PC-3 (cell line): Measurements from ENCODE around the gene NUP43. TPM values are rescaled to one million over a fixed set of nuclear protein-coding genes. Genes with fewer than 3 reads are reported as not detected.
"Not testable (repeated sequence)": the region's sequence is repeated elsewhere in the genome, so short reads cannot be mapped to it uniquely, and the experiment has no call there.

Source experiments
- ATAC-seq: fragments of 200-7000 bp; cut with Tn5 transposase; 2 replicates; pipeline ENCODE4 v1.9.1; 2020; ENCODE audit warnings: mild to moderate bottlenecking, moderate library complexity
- BruUV-seq: library from RNA; stranded (reverse); fragments of 400-500 nt; replicated peaks from 2 replicates; lab custom pipeline; 2021; lab: Mats Ljungman, UMichigan
- CTCF ChIA-PET: fragments of 300-600 bp; sonication (Branson Sonifier 250); formaldehyde crosslinking; loops from one replicate; lab custom pipeline; 2022; ENCODE audit warnings: antibody characterized with exemption; lab: Charles Lee
- POLR2A ChIA-PET: fragments of 300-600 bp; sonication (Branson Sonifier 250); formaldehyde crosslinking; loops from one replicate; lab custom pipeline; 2022; ENCODE audit warnings: antibody characterized with exemption; ENCODE audit not compliant: unreplicated experiment; lab: Charles Lee
- DNase-seq: peaks from one replicate; pipeline ENCODE4 v3.0.0-alpha.2; 2015
- H2AFZ ChIP-seq: fragments of 300-600 bp; sonication (generic); 2 replicates; pipeline ENCODE4 v1.6.0; 2016; ENCODE audit warnings: antibody characterized with exemption, low read length
- H3F3A ChIP-seq: fragments of 300-600 bp; sonication (generic); one replicate; pipeline ENCODE4 v1.6.0; 2017; ENCODE audit warnings: antibody characterized with exemption, low read length, control low read depth, mild to moderate bottlenecking; ENCODE audit not compliant: unreplicated experiment
- H3K27ac ChIP-seq: fragments of 300-600 bp; sonication (generic); 2 replicates; pipeline ENCODE4 v1.5.1; 2016; ENCODE audit warnings: mild to moderate bottlenecking, low read length
- H3K27me3 ChIP-seq: fragments of 300-600 bp; sonication (generic); 2 replicates; pipeline ENCODE4 v1.6.1; 2016; ENCODE audit warnings: low read length, mixed read lengths
- H3K36me3 ChIP-seq: fragments of 300-600 bp; sonication (generic); 2 replicates; pipeline ENCODE4 v1.6.1; 2016; ENCODE audit warnings: low read depth, mixed run types, low read length, mixed read lengths
- H3K4me1 ChIP-seq: fragments of 300-600 bp; sonication (generic); 2 replicates; pipeline ENCODE4 v1.5.1; 2016; ENCODE audit warnings: low read length; ENCODE audit not compliant: insufficient read depth
- H3K4me2 ChIP-seq: fragments of 300-600 bp; sonication (generic); 2 replicates; pipeline ENCODE4 v1.6.0; 2016; ENCODE audit warnings: low read length
- H3K4me3 ChIP-seq: fragments of 300-600 bp; sonication (generic); 2 replicates; pipeline ENCODE4 v1.5.1; 2016; ENCODE audit warnings: mild to moderate bottlenecking, low read length, mixed read lengths
- H3K79me2 ChIP-seq: fragments of 300-600 bp; sonication (generic); 2 replicates; pipeline ENCODE4 v1.6.1; 2017; ENCODE audit warnings: low read length, mixed read lengths
- H3K9ac ChIP-seq: fragments of 300-600 bp; sonication (generic); 2 replicates; pipeline ENCODE4 v1.6.0; 2016; ENCODE audit warnings: mild to moderate bottlenecking, low read length
- H3K9me2 ChIP-seq: fragments of 300-600 bp; sonication (generic); replicated peaks from 2 replicates; pipeline ENCODE4 v1.6.1; 2016; ENCODE audit warnings: mixed run types, low read length, mixed read lengths
- H3K9me3 ChIP-seq: fragments of 300-600 bp; sonication (generic); 2 replicates; pipeline ENCODE4 v1.6.1; 2016; ENCODE audit warnings: low read length, mixed read lengths
- H4K20me1 ChIP-seq: fragments of 300-600 bp; sonication (generic); 2 replicates; pipeline ENCODE4 v1.6.1; 2016; ENCODE audit warnings: low read length, mixed read lengths
- EZH2 ChIP-seq: fragments of 300-600 bp; sonication (generic); IDR thresholded peaks from one replicate; pipeline ENCODE4 v1.6.1; 2017; ENCODE audit warnings: antibody characterized with exemption, mild to moderate bottlenecking, low read length; ENCODE audit not compliant: unreplicated experiment
- EZH2phosphoT487 ChIP-seq: fragments of 300-600 bp; sonication (generic); IDR thresholded peaks from 2 replicates; pipeline ENCODE4 v1.6.1; 2018; ENCODE audit warnings: mild to moderate bottlenecking, antibody characterized with exemption, low read length, borderline replicate concordance
- intact Hi-C: fragments of 100-400 bp; cut with micrococcal nuclease; formaldehyde crosslinking; loops from 2 replicates; pipeline ENCODE4 v1.9.0; 2023
- total RNA-seq: library from RNA; depleted of rRNA; stranded (reverse); fragments of >200 nt; gene quantifications from 2 replicates; pipeline ENCODE4 v1.2.3, GENCODE V29; 2014
- TF ChIP-seq, protein P1 (sequence below): fragments of 300-600 bp; sonication (generic); conservative IDR thresholded peaks from 2 replicates; pipeline ENCODE4 v1.5.1; 2017; ENCODE audit warnings: antibody characterized with exemption, low read depth, mild to moderate bottlenecking, low read length

NUP43 gene
- total RNA-seq, 1 experiment from 2014 or later = 25.5 TPM

DNA sequence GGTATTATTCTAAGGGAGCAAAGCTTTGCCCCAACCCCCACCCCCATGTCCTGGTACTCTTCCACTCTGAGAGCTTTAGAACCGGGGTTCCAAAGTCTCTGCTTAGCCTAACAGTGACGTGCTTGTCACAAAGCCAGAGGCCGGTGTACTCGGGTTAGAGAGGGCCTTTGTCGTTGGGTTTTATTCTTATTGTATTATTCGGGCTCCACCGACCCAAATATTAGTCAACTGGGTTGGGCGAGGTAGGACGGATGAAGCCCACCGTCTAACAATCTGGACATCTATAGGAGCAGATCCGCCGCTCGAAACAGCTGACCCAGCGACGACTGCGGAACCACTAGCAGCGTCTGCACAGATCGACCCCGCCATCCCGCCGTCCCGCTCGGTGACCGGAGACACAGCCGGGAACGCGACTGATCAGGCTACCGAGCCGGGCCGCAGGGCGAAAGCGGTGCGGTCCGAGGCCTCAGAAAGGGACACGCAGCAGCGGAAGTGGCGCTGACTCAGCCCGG lies 2.8 kb upstream of the NUP43 start:
- H3K27me3 ChIP-seq, H3K9me2 ChIP-seq, ATAC-seq, H3K36me3 ChIP-seq, CTCF ChIA-PET, H4K20me1 ChIP-seq, H3F3A ChIP-seq, DNase-seq, POLR2A ChIA-PET, H2AFZ ChIP-seq, intact Hi-C loops, H3K9me3 ChIP-seq: not testable (repeated sequence)
- H3K4me1 ChIP-seq = peaks cover 11% of the 10 kb centered on the region; the same call in 1 of the 2 replicates
- BruUV-seq = TSS peak; percentile 73
- peak overlapping the region; percentile 95 for H3K4me3 ChIP-seq
- peaks cover 62% of the 10 kb centered on the region for H3K79me2 ChIP-seq
- 0 out of 2 replicates have a peak overlapping the region, but pooled peaks have one; percentile 23 for H3K27ac ChIP-seq
- H3K4me2 ChIP-seq = peak overlapping the region; percentile 59; the same call in 1 of the 2 replicates
- peak overlapping the region; percentile 97 for H3K9ac ChIP-seq

DNA sequence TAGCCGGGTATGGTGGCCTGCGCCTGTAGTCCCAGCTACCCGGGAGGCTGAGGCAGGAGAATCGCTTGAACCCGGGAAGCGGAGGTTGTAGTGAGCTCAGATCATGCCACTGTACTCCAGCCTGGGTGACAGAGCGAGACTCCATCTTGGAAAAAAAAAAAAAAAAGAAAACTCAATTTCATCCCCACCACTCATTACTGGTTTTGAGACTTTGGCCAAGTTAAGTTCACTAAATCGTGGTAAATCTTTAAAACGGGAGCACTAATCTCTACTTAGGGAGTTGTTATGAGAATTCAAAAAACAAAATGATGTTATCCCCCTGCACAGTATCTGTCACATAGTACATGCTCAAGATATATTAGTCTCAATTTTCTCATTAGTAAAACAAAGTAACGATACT lies 1.1 kb downstream of the NUP43 start:
- DNase-seq, intact Hi-C loops, H3K36me3 ChIP-seq, H3K4me1 ChIP-seq, ATAC-seq, H3K27me3 ChIP-seq, CTCF ChIA-PET, H3K27ac ChIP-seq, POLR2A ChIA-PET, H3K9me3 ChIP-seq, H3K9me2 ChIP-seq, H3F3A ChIP-seq, BruUV-seq, H2AFZ ChIP-seq, H4K20me1 ChIP-seq: not testable (repeated sequence)
- Histone ChIP-seq H3K79me2 (peaks cover 27% of the 10 kb centered on the region), H3K4me3 (peak overlapping the region; percentile 98), H3K9ac (peak overlapping the region; percentile 94), H3K4me2 (peak overlapping the region; percentile 97)

DNA sequence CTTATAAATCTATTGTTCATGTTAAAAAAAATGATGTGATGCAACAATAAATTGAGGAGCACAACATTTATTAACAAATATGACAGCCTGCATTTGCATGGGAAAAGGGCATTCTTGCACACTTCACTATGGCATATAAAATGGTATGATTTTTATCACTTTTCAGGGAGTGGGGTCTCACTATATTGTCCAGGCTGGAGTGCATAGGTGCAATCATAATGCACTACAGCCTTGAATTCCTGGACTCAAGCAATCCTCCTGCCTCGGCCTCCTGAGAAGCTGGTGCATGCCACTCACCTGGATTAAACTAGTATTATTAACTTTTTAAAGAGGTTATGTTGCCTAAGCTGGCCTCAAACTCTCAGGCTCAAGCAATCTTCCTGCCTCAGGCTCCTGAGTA lies 11.4 kb downstream of the NUP43 start:
- Histone ChIP-seq H3K36me3 (peaks cover 13% of the 10 kb centered on the region; the same call in 1 of the 2 replicates), H3K4me3 (no peak overlapping the region), H3K9ac (no peak overlapping the region), H3K4me1 (no peaks in the 10 kb centered on the region), H3K27me3 (no peaks in the 10 kb centered on the region), H3K9me2 (no peaks in the 10 kb centered on the region), H3K27ac (no peak overlapping the region), H3K4me2 (no peak overlapping the region), H2AFZ (no peak overlapping the region), H3F3A (no peaks in the 10 kb centered on the region), H3K79me2 (no peaks in the 10 kb centered on the region), H3K9me3 (no peaks in the 10 kb centered on the region), H4K20me1 (no peaks in the 10 kb centered on the region)
- no peak for DNase-seq
- ATAC-seq = no peak
- BruUV-seq = no TSS peak
- TF ChIP-seq EZH2phosphoT487 (no peak), EZH2 (no peak)
- TF ChIP-seq, protein P1, sequence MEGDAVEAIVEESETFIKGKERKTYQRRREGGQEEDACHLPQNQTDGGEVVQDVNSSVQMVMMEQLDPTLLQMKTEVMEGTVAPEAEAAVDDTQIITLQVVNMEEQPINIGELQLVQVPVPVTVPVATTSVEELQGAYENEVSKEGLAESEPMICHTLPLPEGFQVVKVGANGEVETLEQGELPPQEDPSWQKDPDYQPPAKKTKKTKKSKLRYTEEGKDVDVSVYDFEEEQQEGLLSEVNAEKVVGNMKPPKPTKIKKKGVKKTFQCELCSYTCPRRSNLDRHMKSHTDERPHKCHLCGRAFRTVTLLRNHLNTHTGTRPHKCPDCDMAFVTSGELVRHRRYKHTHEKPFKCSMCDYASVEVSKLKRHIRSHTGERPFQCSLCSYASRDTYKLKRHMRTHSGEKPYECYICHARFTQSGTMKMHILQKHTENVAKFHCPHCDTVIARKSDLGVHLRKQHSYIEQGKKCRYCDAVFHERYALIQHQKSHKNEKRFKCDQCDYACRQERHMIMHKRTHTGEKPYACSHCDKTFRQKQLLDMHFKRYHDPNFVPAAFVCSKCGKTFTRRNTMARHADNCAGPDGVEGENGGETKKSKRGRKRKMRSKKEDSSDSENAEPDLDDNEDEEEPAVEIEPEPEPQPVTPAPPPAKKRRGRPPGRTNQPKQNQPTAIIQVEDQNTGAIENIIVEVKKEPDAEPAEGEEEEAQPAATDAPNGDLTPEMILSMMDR = no peak
- CTCF ChIA-PET = interaction anchor here (0.7 kb wide), 1 partner anchor 118 kb away, joined by 6 read pairs; no protein-coding TSS in a partner anchor
- POLR2A ChIA-PET = no interaction called here
- intact Hi-C loops = no loop called here
